Transverse colon (tissue), 4 donors: ENCODE measurements around the gene PCDH12. TPM values are rescaled to one million over a fixed set of nuclear protein-coding genes. Genes with fewer than 3 reads are reported as not detected.

ENCODE experiments used
- DNase-seq: peaks from one replicate; pipeline ENCODE4 v3.0.0-alpha.2; 2019
- H3K27ac ChIP-seq, 4 donors: fragments of 200-600 bp; sonication (generic); 2 replicates each; pipeline ENCODE4 v1.5.1; 2016 to 2018; ENCODE audit warnings: inconsistent platforms in 4 of 4
- H3K27me3 ChIP-seq: fragments of 200-600 bp; sonication (generic); 2 replicates; pipeline ENCODE4 v1.5.1; 2017; ENCODE audit warnings: inconsistent platforms
- H3K36me3 ChIP-seq, 4 donors: fragments of 200-600 bp; sonication (generic); 2 replicates each; pipeline ENCODE4 v1.5.1; 2017 to 2019; ENCODE audit warnings: inconsistent platforms in 4 of 4
- H3K4me1 ChIP-seq, 4 donors: fragments of 200-600 bp; sonication (generic); 2 replicates each; pipeline ENCODE4 v1.5.1; 2017 to 2020; ENCODE audit warnings: inconsistent platforms in 4 of 4
- H3K4me3 ChIP-seq, 4 donors: fragments of 200-600 bp; sonication (generic); 1 replicate in 1 of 4; 2 replicates in 3 of 4; pipeline versions ENCODE4 v1.5.1 to v1.6.1; 2017 to 2019; ENCODE audit warnings: inconsistent platforms in 4 of 4
- H3K9me3 ChIP-seq, 2 donors: fragments of 200-600 bp; sonication (generic); 2 replicates each; pipeline ENCODE4 v1.5.1; 2017 to 2019; ENCODE audit warnings: inconsistent platforms in 2 of 2
- EP300 ChIP-seq: sonication (generic); formaldehyde crosslinking; IDR thresholded peaks from one replicate; pipeline ENCODE4 v1.6.1; 2017; ENCODE audit warnings: antibody characterized with exemption, low read depth
- POLR2A ChIP-seq: fragments of 450-650 bp; IDR thresholded peaks from one replicate; pipeline ENCODE4 v1.6.1; 2016; ENCODE audit warnings: antibody characterized with exemption, mild to moderate bottlenecking, moderate library complexity
- POLR2AphosphoS5 ChIP-seq, 3 donors: sonication (generic); formaldehyde crosslinking; IDR thresholded peaks; one replicate each; pipeline ENCODE4 v1.6.1; 2016; ENCODE audit warnings: antibody characterized with exemption in 3 of 3
- WGBS, 2 donors: methylation state at CpG; one replicate each; pipeline ENCODE4 v1.1.5; 2018; ENCODE audit warnings: low coverage in 1 of 2; 5-methylcytosine and 5-hydroxymethylcytosine counted together
- in situ Hi-C, 4 donors: fragments of 200-750 bp; cut with MboI; loops; one replicate each; pipeline versions ENCODE4 v1.15.0 to v1.15.1; 2017; ENCODE audit warnings: low sequenced_read_pairs in 3 of 4, low pct_ligation_motif_present in 1 of 4, low pct_unique_long_range_greater_than_20kb in 1 of 4
- intact Hi-C: fragments of 100-400 bp; cut with DNase I; formaldehyde crosslinking; loops from one replicate; pipeline ENCODE4 v1.15.1; 2023; ENCODE audit warnings: low total_unique reads
- total RNA-seq, 4 donors: library from RNA; depleted of rRNA; stranded (reverse); fragments of >200 nt; gene quantifications; one replicate each; pipeline ENCODE4 v1.1.0, GENCODE V29; 2016
- TF ChIP-seq, protein P1 (sequence below), 5 experiments: fragments of 200-600 bp in 3 of 5; fragments of 450-650 bp in 2 of 5; sonication (generic) in 3 of 5; IDR thresholded peaks; 1 replicate in 2 of 5; 2 replicates in 3 of 5; pipeline ENCODE4 v1.5.1; 2016 to 2017; ENCODE audit warnings: antibody characterized with exemption in 5 of 5, inconsistent platforms in 3 of 5, mild to moderate bottlenecking in 2 of 5, moderate library complexity in 1 of 5

PCDH12 gene
- total RNA-seq, 4 donors from 2014 or later: 0.37 to 0.95 (median 0.68) TPM; not detected in 1

DNA sequence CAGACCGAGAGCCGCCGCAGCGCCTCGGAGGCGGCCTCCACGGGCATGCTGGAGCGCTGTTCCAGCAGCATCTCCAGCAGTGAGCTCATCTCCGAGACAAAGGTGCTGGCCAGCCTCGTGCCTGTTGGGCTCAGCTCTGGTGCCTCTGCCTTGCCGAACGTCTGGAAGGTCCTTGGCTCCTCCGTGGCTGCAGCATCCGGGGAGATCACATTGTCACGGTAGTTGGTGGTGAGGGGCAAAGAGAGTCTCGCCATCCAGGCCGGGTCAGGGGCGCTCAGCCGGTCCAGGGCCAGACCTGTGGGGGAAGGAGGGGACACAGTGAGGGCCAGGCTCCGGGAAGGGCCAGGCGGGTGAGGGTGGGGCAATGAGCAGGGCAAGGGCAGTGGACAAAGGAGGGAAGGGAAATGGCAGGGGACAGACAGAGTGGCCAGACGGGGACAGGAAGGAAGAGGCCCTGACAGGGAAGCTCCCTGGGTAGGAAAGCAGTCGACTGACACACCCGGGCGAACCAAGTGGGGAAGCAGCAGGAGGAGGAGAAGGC is 12.4 kb downstream of the PCDH12 start:
- Histone ChIP-seq H3K4me1 (peaks cover 0 to 11% (median 1%) of the 10 kb centered on the region in 4 donors), H3K4me3 (no peak overlapping the region), H3K27me3 (no peaks in the 10 kb centered on the region), H3K9me3 (no peaks in the 10 kb centered on the region), H3K36me3 (no peaks in the 10 kb centered on the region), H3K27ac (no peak overlapping the region)
- no peak for DNase-seq
- intact Hi-C loops: loop anchor here (1.0 kb wide), 1 partner anchor 34 kb away; no protein-coding TSS in a partner anchor
- 0 to 51% methylated on average over 1 to 25 of the region's 25 CpGs for WGBS, 2 donors
- in situ Hi-C loops: no loop called here
- TF ChIP-seq POLR2A: no peak
- TF ChIP-seq POLR2AphosphoS5 (IDR thresholded peaks at IDR 0.05): no peak
- TF ChIP-seq, protein P1, sequence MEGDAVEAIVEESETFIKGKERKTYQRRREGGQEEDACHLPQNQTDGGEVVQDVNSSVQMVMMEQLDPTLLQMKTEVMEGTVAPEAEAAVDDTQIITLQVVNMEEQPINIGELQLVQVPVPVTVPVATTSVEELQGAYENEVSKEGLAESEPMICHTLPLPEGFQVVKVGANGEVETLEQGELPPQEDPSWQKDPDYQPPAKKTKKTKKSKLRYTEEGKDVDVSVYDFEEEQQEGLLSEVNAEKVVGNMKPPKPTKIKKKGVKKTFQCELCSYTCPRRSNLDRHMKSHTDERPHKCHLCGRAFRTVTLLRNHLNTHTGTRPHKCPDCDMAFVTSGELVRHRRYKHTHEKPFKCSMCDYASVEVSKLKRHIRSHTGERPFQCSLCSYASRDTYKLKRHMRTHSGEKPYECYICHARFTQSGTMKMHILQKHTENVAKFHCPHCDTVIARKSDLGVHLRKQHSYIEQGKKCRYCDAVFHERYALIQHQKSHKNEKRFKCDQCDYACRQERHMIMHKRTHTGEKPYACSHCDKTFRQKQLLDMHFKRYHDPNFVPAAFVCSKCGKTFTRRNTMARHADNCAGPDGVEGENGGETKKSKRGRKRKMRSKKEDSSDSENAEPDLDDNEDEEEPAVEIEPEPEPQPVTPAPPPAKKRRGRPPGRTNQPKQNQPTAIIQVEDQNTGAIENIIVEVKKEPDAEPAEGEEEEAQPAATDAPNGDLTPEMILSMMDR (IDR thresholded peaks at IDR 0.05): no peak
- no peak for TF ChIP-seq EP300

DNA sequence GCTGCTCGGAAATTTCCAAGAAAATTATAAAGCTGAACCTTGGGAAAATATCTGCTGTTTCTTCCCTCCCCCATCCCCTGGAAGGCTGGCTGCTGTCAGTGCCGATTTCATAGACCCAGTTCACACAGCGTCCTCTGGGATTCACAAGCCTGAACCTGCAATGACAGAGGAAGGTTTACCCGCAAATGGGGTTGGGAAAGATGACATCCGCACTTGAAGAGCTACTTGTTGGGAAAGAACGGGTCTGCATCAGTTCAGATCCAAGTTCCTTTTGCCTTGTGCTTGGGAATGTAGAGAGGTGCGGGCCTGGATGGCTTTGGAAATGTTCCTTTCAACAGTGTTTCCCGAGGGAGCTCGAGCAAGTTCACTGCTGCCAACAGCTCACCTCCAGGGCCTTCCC is 13.9 kb downstream of the PCDH12 start:
- TF ChIP-seq POLR2A (no peak), POLR2AphosphoS5 (IDR thresholded peaks at IDR 0.05) (no peak), EP300 (no peak)
- TF ChIP-seq, protein P1 (IDR thresholded peaks at IDR 0.05): no peak
- intact Hi-C loops: no loop called here
- H3K27me3 ChIP-seq: no peaks in the 10 kb centered on the region
- H3K36me3 ChIP-seq: no peaks in the 10 kb centered on the region
- H3K9me3 ChIP-seq: no peaks in the 10 kb centered on the region
- H3K27ac ChIP-seq: no peak overlapping the region
- WGBS, 2 donors: 89 to 100% methylated on average over 4 to 9 of the region's 9 CpGs
- H3K4me1 ChIP-seq: peaks cover 0 to 11% (median 1%) of the 10 kb centered on the region in 4 donors
- no peak overlapping the region for H3K4me3 ChIP-seq
- no peak for DNase-seq
- in situ Hi-C loops: no loop called here

DNA sequence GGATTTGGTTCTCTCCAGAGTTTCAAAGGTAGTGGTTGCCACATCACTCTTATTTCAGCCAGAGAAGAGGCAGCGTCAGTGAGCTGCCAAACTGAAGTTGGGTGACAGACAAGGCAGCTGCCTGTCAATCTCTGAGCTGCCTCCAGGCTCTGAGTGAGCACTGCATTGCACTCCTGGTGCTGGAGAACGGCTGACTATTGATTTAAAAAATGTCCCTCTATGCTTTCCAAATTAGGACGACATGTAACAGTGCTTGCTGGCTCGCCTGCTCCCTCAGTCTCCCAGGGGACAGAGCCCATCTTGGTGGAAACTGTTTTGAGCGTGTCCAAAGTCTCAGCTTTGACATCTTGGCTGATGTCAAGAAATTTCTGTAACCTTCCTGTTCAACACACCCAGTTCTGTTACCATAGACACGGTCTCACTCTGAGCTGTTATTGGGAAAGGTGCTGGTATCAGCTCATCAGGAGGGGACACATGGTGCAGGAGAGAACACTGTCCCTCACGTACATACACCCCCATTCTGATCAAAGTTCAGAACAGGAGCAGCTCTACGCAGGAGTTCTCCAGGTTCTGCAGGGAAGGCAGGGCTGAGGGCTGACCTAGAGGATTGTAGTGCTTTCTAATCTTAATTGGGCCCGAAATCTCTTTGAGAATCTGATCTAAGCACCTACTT is 15.7 kb downstream of the PCDH12 start:
- Histone ChIP-seq H3K4me3 (no peak overlapping the region), H3K27me3 (no peaks in the 10 kb centered on the region), H3K4me1 (peaks cover 0 to 11% (median 1%) of the 10 kb centered on the region in 4 donors), H3K36me3 (peaks cover 0 to 11% (median 5%) of the 10 kb centered on the region in 4 donors), H3K9me3 (no peaks in the 10 kb centered on the region), H3K27ac (peak overlapping the region in 1 of 4 donors; percentile 35)
- 70 to 100% methylated on average over 1 to 9 of the region's 9 CpGs for WGBS, 2 donors
- in situ Hi-C loops (no loop called here), intact Hi-C loops (no loop called here)
- TF ChIP-seq POLR2AphosphoS5 (IDR thresholded peaks at IDR 0.05) (no peak), POLR2A (no peak), EP300 (no peak)
- TF ChIP-seq, protein P1 (IDR thresholded peaks at IDR 0.05): no peak
- DNase-seq: no peak

DNA sequence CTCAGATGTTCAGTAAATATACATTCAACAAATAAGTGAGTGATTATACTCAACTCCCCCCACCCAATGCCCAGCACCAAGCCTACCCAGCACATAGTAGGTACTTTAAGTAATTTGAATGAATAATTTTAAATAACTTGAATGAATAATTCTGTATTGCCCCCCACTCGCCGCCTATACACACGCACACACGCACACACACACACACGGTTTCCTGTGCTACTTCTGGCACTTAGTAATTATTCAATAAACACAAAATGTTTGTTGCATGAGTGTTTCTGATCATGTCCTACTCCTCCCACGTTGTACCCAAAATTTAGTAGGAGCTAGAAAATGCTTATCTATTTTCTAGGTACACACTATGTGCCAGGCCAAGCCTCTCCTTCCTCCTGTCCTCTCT is 16.2 kb downstream of the PCDH12 start:
- Histone ChIP-seq H3K27me3 (no peaks in the 10 kb centered on the region), H3K4me3 (no peak overlapping the region), H3K4me1 (peaks cover 0 to 11% (median 1%) of the 10 kb centered on the region in 4 donors), H3K9me3 (no peaks in the 10 kb centered on the region), H3K36me3 (peaks cover 0 to 16% (median 7%) of the 10 kb centered on the region in 4 donors), H3K27ac (peak overlapping the region in 1 of 4 donors; percentile 35)
- TF ChIP-seq POLR2AphosphoS5 (IDR thresholded peaks at IDR 0.05): no peak
- TF ChIP-seq, protein P1 (IDR thresholded peaks at IDR 0.05): no peak
- TF ChIP-seq POLR2A: no peak
- no peak for TF ChIP-seq EP300
- intact Hi-C loops: no loop called here
- DNase-seq: no peak
- 79 to 82% methylated on average over 6 of the region's 6 CpGs for WGBS, 2 donors
- in situ Hi-C loops: no loop called here
